Endothelial cell of umbilical vein (primary cell): ENCODE measurements around the gene MYDGF. TPM values are rescaled to one million over a fixed set of nuclear protein-coding genes. Genes with fewer than 3 reads are reported as not detected.

ENCODE experiments used
- BruUV-seq: library from RNA; stranded (reverse); fragments of 400-500 nt; replicated peaks from 2 replicates; lab custom pipeline; 2021; lab: Mats Ljungman, UMichigan
- CTCF ChIA-PET: fragments of 300-600, 350-600 bp; sonication (Branson Sonifier 250); formaldehyde crosslinking; loops from one replicate; lab custom pipeline; 2021; ENCODE audit warnings: antibody characterized with exemption, inconsistent platforms; lab: Charles Lee
- POLR2A ChIA-PET: fragments of 300-600, 350-600 bp; sonication (Branson Sonifier 250); formaldehyde crosslinking; loops from one replicate; lab custom pipeline; 2021; ENCODE audit warnings: antibody characterized with exemption, inconsistent platforms; lab: Charles Lee
- DNase-seq: peaks from one replicate; pipeline ENCODE4 v3.0.0-alpha.2; 2011; ENCODE audit warnings: low read depth, low spot score
- FAIRE-seq: peaks from 2 replicates; lab custom pipeline; 2011; peaks lifted over from hg19 to GRCh38; lab: Jason Lieb, UNC
- H2AFZ ChIP-seq: 2 replicates; pipeline ENCODE4 v1.6.0; 2012; ENCODE audit warnings: low read depth, low read length, control low read depth, inconsistent platforms
- H3K27ac ChIP-seq: 2 replicates; pipeline ENCODE4 v1.5.1; 2011; ENCODE audit warnings: low read depth, mild to moderate bottlenecking, control low read depth, low read length, moderate library complexity; ENCODE audit not compliant: insufficient read depth
- H3K27me3 ChIP-seq, 2 experiments: 2 replicates each; pipeline versions ENCODE4 v1.6.0 to v1.6.1; 2011; ENCODE audit warnings: low read length in 2 of 2, mixed read lengths in 1 of 2; ENCODE audit not compliant: control insufficient read depth in 2 of 2, insufficient read depth in 2 of 2
- H3K36me3 ChIP-seq, 2 experiments: 2 replicates in 1 of 2; 3 replicates in 1 of 2; pipeline ENCODE4 v1.5.1; 2011; ENCODE audit warnings: low read length in 2 of 2, mild to moderate bottlenecking in 1 of 2, moderate library complexity in 1 of 2; ENCODE audit not compliant: control insufficient read depth in 2 of 2, insufficient read depth in 2 of 2; ENCODE audit errors: extremely low read depth in 1 of 2
- H3K4me1 ChIP-seq: 3 replicates; pipeline ENCODE4 v1.5.1; 2011; ENCODE audit warnings: mild to moderate bottlenecking, low read length; ENCODE audit not compliant: control insufficient read depth, insufficient read depth; ENCODE audit errors: extremely low read depth
- H3K4me2 ChIP-seq: 2 replicates; pipeline ENCODE4 v1.6.1; 2011; ENCODE audit warnings: low read length, control low read depth, mixed read lengths; ENCODE audit not compliant: insufficient read depth
- H3K4me3 ChIP-seq, 3 experiments: fragments of 200-600 bp in 1 of 3; sonication (generic), shearing (Covaris generic) in 1 of 3; replicated peaks in 1 of 3; 2 replicates each; pipeline ENCODE4 v1.5.1; 2011 to 2016; ENCODE audit warnings: control low read depth in 3 of 3, low read length in 3 of 3, mild to moderate bottlenecking in 2 of 3, inconsistent platforms in 1 of 3, low read depth in 1 of 3, moderate library complexity in 1 of 3; ENCODE audit not compliant: insufficient read depth in 1 of 3
- H3K79me2 ChIP-seq: 2 replicates; pipeline ENCODE4 v1.6.0; 2012; ENCODE audit warnings: low read length, inconsistent platforms; ENCODE audit not compliant: control insufficient read depth, insufficient read depth
- H3K9ac ChIP-seq: replicated peaks from 2 replicates; pipeline ENCODE3; 2011; ENCODE audit warnings: low read length, control low read depth; ENCODE audit not compliant: insufficient read depth; ENCODE audit errors: extremely low read depth
- H3K9me1 ChIP-seq: replicated peaks from 3 replicates; pipeline ENCODE4 v1.6.0; 2011; ENCODE audit warnings: mild to moderate bottlenecking, low read length; ENCODE audit not compliant: control insufficient read depth, insufficient read depth; ENCODE audit errors: extremely low read depth
- H3K9me3 ChIP-seq: replicated peaks from 2 replicates; pipeline ENCODE4 v1.5.1; 2012; ENCODE audit warnings: low read length, inconsistent platforms; ENCODE audit not compliant: control insufficient read depth, insufficient read depth
- H4K20me1 ChIP-seq: replicated peaks from 2 replicates; pipeline ENCODE3; 2011; ENCODE audit warnings: mild to moderate bottlenecking, low read length; ENCODE audit not compliant: control insufficient read depth, insufficient read depth; ENCODE audit errors: extremely low read depth
- EZH2 ChIP-seq: IDR thresholded peaks from 2 replicates; pipeline ENCODE4 v1.6.1; 2012; ENCODE audit warnings: borderline replicate concordance, low read depth, mild to moderate bottlenecking, moderate library complexity, low read length, inconsistent platforms; ENCODE audit not compliant: severe bottlenecking
- JUN ChIP-seq: IDR thresholded peaks from 2 replicates; pipeline ENCODE4 v1.6.1; 2011; ENCODE audit warnings: borderline replicate concordance, low read depth; ENCODE audit not compliant: insufficient read length, insufficient read depth
- MYC ChIP-seq: IDR thresholded peaks from one replicate; pipeline ENCODE4 v1.6.1; 2011; ENCODE audit warnings: mild to moderate bottlenecking, low read depth, low read length
- POLR2A ChIP-seq: IDR thresholded peaks from 2 replicates; pipeline ENCODE4 v1.6.1; 2012; ENCODE audit warnings: low read depth, mild to moderate bottlenecking, control low read depth, low read length
- POLR2AphosphoS5 ChIP-seq: IDR thresholded peaks from 2 replicates; pipeline ENCODE4 v1.6.1; 2012; ENCODE audit warnings: low read depth, mild to moderate bottlenecking, control low read depth, low read length, moderate library complexity; ENCODE audit not compliant: insufficient read depth
- dilution Hi-C: fragments of 300-500 bp; cut with MboI; formaldehyde crosslinking; loops from one replicate; pipeline ENCODE4 v1.15.0; 2019; ENCODE audit warnings: low sequenced_read_pairs; ENCODE audit not compliant: extremely low pct_ligation_motif_present
- intact Hi-C: fragments of 100-400 bp; cut with micrococcal nuclease; formaldehyde crosslinking; loops from one replicate; pipeline ENCODE4 v1.10.0; 2022
- polyA plus RNA-seq, 4 experiments: library from polyadenylated mRNA; depleted of rRNA in 3 of 4; stranded (reverse) in 3 of 4; unstranded in 1 of 4; fragments of >200 nt; gene quantifications; 2 replicates each; pipeline versions ENCODE4 v1.2.1 to v1.2.3, GENCODE V29; 2011 to 2012; ENCODE audit warnings: missing spikeins in 1 of 4
- total RNA-seq: library from RNA; stranded (reverse); gene quantifications from 2 replicates; pipeline ENCODE4 v1.2.3, GENCODE V29; 2021

MYDGF gene
- total and polyA plus RNA-seq, 2 donors (not counting 3 experiments of a cell fraction or from before 2014, with no cell fraction given) = 191 to 337 TPM

- CTCF ChIA-PET = interaction anchor here (1.5 to 2.0 kb wide), 2 partner anchors 73 to 92 kb away, joined by 5 to 6 read pairs; no protein-coding TSS in a partner anchor
- Histone ChIP-seq H3K9ac (no peak overlapping the region), H3K4me1 (peaks cover 48% of the 10 kb centered on the region), H2AFZ (no peak overlapping the region), H3K9me3 (no peaks in the 10 kb centered on the region), H4K20me1 (no peaks in the 10 kb centered on the region), H3K36me3 (peaks cover 8 to 33% of the 10 kb centered on the region in 2 experiments), H3K79me2 (peaks cover 45% of the 10 kb centered on the region), H3K4me2 (no peak overlapping the region), H3K27me3 (no peaks in the 10 kb centered on the region), H3K9me1 (no peaks in the 10 kb centered on the region), H3K4me3 (no peak overlapping the region), H3K27ac (peak overlapping the region; percentile 9)
- FAIRE-seq = peak; percentile 8
- POLR2A ChIA-PET = interaction anchor here (0.5 to 0.6 kb wide), 3 partner anchors 64 to 150 kb away, joined by 3 to 6 read pairs (median 4); no protein-coding TSS in a partner anchor
- intact Hi-C loops (loop anchor here (1.0 kb wide), 1 partner anchor 22 kb away; no protein-coding TSS in a partner anchor), dilution Hi-C loops (no loop called here)
- peak; percentile 10 for TF ChIP-seq POLR2AphosphoS5
- no peak for TF ChIP-seq POLR2A
- TF ChIP-seq EZH2 = no peak
- TF ChIP-seq JUN = no peak
- no peak for TF ChIP-seq MYC
- no TSS peak for BruUV-seq
- no peak for DNase-seq
Observed at GRCh38 chr19:4717966-4718701, 48.0 kb upstream of the MYDGF start.
